GM04503 (cell line): ENCODE data around the gene SPAG7.

Experiments used
- DNase-seq: peaks from one replicate; pipeline ENCODE4 v3.0.0-alpha.2; 2012; ENCODE audit warnings: low read depth

The SPAG7 gene

GRCh38 chr17:4950075-4950745 lies 17.4 kb downstream of the SPAG7 start:
- no peak for DNase-seq

- no peak for DNase-seq
These were observed 18.1 kb downstream of the SPAG7 start for GRCh38 chr17:4949321-4950074.

- no peak for DNase-seq
These were observed 18.7 kb downstream of the SPAG7 start for GRCh38 chr17:4948931-4949320.

- peak; percentile 74 for DNase-seq
These were observed 19.3 kb downstream of the SPAG7 start, which contains the start of gene PFN1 for GRCh38 chr17:4948166-4948930. Gene PFN1 (minus strand): TSS chr17:4948530. CDS start chr17:4948394, 136 bp downstream.

GRCh38 chr17:4947411-4948165 lies 20.0 kb downstream of the SPAG7 start:
- DNase-seq, result no peak

- no peak for DNase-seq
These were observed 20.6 kb downstream of the SPAG7 start for GRCh38 chr17:4947010-4947410.

GRCh38 chr17:4946312-4946976 lies 21.2 kb downstream of the SPAG7 start:
- DNase-seq, result no peak

GRCh38 chr17:4945944-4946280 lies 21.7 kb downstream of the SPAG7 start:
- DNase-seq, result no peak

- DNase-seq, result peak; percentile 68
These were observed 22.3 kb downstream of the SPAG7 start for GRCh38 chr17:4945176-4945943.

- DNase-seq, result no peak
These were observed 23.0 kb downstream of the SPAG7 start for GRCh38 chr17:4944554-4945175.

GRCh38 chr17:4944163-4944553 lies 23.5 kb downstream of the SPAG7 start:
- DNase-seq, result no peak

- no peak for DNase-seq
These were observed 24.7 kb downstream of the SPAG7 start for GRCh38 chr17:4942760-4943508.

- no peak for DNase-seq
These were observed 26.4 kb downstream of the SPAG7 start for GRCh38 chr17:4941319-4941610.

- DNase-seq, result no peak
These were observed 26.9 kb downstream of the SPAG7 start for GRCh38 chr17:4940555-4941318.

- peak; percentile 97 for DNase-seq
These were observed 27.6 kb downstream of the SPAG7 start, which contains the start of the genes RNF167 and SLC25A11 for GRCh38 chr17:4939796-4940554. Gene RNF167 (plus strand): TSS chr17:4940268. CDS start chr17:4940910, 642 bp downstream. Gene SLC25A11 (minus strand): TSS chr17:4940046. CDS start chr17:4939910, 136 bp downstream.

- no peak for DNase-seq
These were observed 28.1 kb downstream of the SPAG7 start for GRCh38 chr17:4939546-4939795.

- DNase-seq, result no peak
These were observed 28.7 kb downstream of the SPAG7 start for GRCh38 chr17:4938688-4939545.
